Upper lobe of left lung (tissue), 4 donors: ENCODE data around the gene POC1B.

ENCODE experiments used
- CTCF ChIP-seq, 6 experiments: fragments of 450-650 bp in 4 of 6; fragments of 200-600 bp in 2 of 6; sonication (generic) in 2 of 6; IDR thresholded peaks; one replicate each; pipeline ENCODE4 v1.5.1; 2016 to 2019; ENCODE audit warnings: antibody characterized with exemption in 6 of 6
- EP300 ChIP-seq, 4 donors: sonication (generic); formaldehyde crosslinking; IDR thresholded peaks; one replicate each; pipeline ENCODE4 v1.5.1; 2017; ENCODE audit warnings: antibody characterized with exemption in 4 of 4, control low read depth in 2 of 4
- POLR2A ChIP-seq, 4 donors: fragments of 450-650 bp; IDR thresholded peaks; one replicate each; pipeline ENCODE4 v1.5.1; 2016 to 2017; ENCODE audit warnings: antibody characterized with exemption in 4 of 4, mild to moderate bottlenecking in 2 of 4
- POLR2AphosphoS5 ChIP-seq, 2 donors: sonication (generic); formaldehyde crosslinking; IDR thresholded peaks; one replicate each; pipeline ENCODE4 v1.5.1; 2017; ENCODE audit warnings: antibody characterized with exemption in 2 of 2

GRCh38 chr12:89546151-89546550, 20.3 kb upstream of the POC1B start:
- TF ChIP-seq POLR2AphosphoS5 (IDR thresholded peaks at IDR 0.05): peak in 1 of 2 donors; percentile 23
- no peak for TF ChIP-seq POLR2A (IDR thresholded peaks at IDR 0.05)
- no peak for TF ChIP-seq CTCF (IDR thresholded peaks at IDR 0.05)
- no peak for TF ChIP-seq EP300 (IDR thresholded peaks at IDR 0.05)
